GM18498 (cell line): ENCODE results near the gene ASL.
"Not testable (repeated sequence)": the region's sequence is repeated elsewhere in the genome, so short reads cannot be mapped to it uniquely, and the experiment has no call there.

Experiments used
- ATAC-seq: cut with Tn5 transposase; IDR thresholded peaks from one replicate; pipeline ENCODE4 v1.9.1; 2021; ENCODE audit warnings: mild to moderate bottlenecking, moderate library complexity; ENCODE audit not compliant: unreplicated experiment

Gene ASL

GRCh38 chr7:66116680-66117420 is 41.2 kb downstream of the ASL start:
- not testable (repeated sequence) for ATAC-seq

- ATAC-seq: no peak
Observed at GRCh38 chr7:66118603-66119002, 43.0 kb downstream of the ASL start.

DNA sequence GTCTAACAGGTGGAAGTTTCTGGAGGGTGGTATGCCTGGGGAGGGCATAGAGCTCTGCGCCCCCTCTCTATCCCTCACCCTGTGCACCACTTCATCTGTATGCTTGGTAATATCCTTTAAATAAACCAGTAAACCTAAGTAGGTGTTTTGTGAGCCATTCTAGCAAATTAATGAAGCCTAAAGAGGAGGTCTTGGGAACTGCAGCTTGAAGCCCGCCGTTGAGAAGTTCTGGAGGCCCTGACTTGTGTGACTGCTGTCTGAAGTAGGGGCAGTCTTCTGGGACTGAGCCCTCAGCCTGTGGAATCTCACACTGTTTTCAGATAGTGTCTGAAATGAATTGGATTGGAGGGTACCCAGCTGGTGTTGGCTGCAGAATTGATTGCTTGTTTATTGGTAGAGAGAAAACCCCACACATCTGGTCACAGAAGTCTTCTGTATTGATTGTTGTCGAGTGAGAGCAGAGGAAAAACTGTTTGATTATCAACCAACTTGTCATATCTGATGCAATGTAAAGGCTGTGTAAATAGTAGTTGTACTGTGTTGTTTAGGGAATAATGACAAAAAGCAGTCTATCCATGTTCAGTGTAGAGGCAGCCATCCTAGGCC is 43.7 kb downstream of the ASL start:
- no peak for ATAC-seq

- ATAC-seq: no peak
Observed at GRCh38 chr7:66123175-66123528, 47.5 kb downstream of the ASL start.

GRCh38 chr7:66124569-66124861 is 48.9 kb downstream of the ASL start:
- ATAC-seq: not testable (repeated sequence)

- no peak for ATAC-seq
Observed at GRCh38 chr7:66125052-66125694, 49.6 kb downstream of the ASL start.

DNA sequence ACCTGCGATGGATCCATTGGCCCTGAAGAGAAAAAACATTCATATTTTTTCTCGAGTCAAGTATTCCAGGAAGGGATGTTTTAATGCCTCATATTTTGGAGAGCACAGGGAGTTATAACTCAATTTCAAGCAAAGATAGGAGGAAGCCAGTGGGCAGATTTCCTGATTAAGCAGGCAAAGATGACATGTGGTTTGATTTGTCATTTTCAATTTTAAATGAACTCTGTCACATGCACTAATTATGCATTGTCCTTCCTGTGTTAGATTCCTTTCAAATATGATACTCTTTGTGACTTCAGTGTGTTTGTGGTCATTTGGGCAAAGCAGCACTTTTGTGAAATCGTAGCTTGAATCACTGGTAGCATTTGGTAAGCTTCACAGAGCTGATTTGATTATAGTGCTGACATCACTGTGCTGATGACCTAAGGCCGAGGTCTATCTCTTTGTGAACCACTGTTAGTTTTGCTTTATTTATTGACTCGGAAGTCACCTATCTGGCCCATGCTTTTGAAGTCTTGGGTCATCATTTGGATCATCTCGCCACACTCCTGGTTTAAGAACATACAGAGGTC is 50.2 kb downstream of the ASL start:
- not testable (repeated sequence) for ATAC-seq

- not testable (repeated sequence) for ATAC-seq
Observed at GRCh38 chr7:66127172-66127571, 51.6 kb downstream of the ASL start.

DNA sequence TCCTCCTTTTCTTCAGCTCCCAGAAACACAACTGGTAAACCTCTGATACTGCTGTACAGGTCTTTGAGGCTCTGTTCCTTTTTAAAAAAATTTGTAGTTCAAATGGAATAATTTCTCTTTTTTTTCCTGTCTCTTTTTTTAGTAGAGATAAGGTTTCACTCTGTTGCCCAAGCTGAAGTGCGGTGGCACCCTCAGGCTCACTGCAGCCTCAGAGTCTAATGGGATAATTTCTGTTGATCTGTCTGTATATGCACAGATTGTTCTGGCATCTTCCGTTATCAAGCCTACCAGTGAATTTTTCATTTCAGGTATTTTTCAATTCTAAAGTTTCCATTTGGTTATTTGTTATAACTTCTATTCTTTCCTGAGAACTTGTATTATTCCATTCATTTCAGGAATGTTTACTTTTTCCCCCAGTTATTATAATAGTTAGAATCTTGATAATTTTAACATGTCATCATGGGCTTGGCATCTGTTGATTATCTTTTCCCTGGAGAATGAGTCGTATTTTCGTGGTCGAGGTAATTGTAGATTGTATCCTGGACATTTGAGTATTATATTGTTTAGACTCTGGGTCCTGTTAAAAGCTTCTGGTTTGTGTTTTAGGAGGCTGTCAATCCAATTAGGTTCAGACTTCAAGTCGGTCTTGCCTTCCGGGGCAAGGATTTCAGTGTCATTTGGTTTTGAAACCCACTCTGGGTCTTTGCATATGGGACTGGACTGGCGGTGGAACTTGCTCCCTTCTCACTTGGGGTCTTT is 63.6 kb downstream of the ASL start:
- no peak for ATAC-seq

GRCh38 chr7:66140924-66141323 is 65.3 kb downstream of the ASL start:
- no peak for ATAC-seq

DNA sequence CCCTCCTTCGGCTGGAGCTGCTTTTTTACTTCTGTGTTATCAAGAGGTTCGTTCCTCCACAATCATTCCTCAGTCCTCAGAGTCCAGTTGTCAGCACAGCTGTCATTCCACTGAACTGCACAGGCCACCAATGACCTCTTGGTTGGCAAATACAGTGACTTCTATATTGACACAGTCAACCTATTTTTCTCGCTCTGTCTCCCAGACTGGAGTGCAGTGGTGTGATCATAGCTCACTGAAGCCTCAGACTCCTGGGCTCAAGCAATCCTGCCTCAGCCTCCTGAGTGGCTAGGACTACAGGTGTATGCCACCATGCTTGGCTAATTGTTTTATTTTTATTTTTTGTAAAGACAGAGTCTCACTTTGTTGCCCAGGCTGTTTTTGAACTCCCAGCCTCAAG is 66.7 kb downstream of the ASL start:
- no peak for ATAC-seq

- ATAC-seq: no peak
Observed at GRCh38 chr7:66142996-66143395, 67.4 kb downstream of the ASL start.
